ENCODE measurements around the gene SDR42E1.

DNA sequence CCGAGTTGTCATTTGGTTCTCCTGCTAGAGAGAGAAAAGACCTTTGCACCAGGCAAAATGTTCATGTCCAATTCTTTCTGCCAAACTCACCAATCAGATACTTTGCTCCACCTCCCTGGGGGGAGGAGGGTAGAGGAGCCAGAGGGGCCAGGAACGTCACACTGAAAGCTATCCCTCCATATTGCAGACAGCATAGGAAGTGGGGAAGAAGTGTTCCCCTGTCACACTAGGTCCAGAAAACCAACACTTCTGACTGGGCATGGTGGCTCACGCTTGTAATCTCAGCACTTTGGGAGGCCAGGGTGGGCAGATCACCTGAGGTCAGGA is 33.3 kb upstream of the SDR42E1 start:
- TF ChIP-seq, protein P1, sequence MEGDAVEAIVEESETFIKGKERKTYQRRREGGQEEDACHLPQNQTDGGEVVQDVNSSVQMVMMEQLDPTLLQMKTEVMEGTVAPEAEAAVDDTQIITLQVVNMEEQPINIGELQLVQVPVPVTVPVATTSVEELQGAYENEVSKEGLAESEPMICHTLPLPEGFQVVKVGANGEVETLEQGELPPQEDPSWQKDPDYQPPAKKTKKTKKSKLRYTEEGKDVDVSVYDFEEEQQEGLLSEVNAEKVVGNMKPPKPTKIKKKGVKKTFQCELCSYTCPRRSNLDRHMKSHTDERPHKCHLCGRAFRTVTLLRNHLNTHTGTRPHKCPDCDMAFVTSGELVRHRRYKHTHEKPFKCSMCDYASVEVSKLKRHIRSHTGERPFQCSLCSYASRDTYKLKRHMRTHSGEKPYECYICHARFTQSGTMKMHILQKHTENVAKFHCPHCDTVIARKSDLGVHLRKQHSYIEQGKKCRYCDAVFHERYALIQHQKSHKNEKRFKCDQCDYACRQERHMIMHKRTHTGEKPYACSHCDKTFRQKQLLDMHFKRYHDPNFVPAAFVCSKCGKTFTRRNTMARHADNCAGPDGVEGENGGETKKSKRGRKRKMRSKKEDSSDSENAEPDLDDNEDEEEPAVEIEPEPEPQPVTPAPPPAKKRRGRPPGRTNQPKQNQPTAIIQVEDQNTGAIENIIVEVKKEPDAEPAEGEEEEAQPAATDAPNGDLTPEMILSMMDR (IDR thresholded peaks at IDR 0.05), result no peak
- no peak for TF ChIP-seq EZH2 (IDR thresholded peaks at IDR 0.05)
